ENCODE measurements around the gene LRBA.
A peak's percentile ranks its signal among the peaks of the same experiment; 100 is the strongest.
"Not testable (repeated sequence)": the region's sequence is repeated elsewhere in the genome, so short reads cannot be mapped to it uniquely, and the experiment has no call there.

LRBA gene

GRCh38 chr4:151021637-151022334, 6.7 kb upstream of the LRBA start:
- no peak for DNase-seq

- DNase-seq: peak; percentile 72
These were observed 619 bp upstream of the LRBA start for GRCh38 chr4:151015459-151016347.

GRCh38 chr4:151013944-151014343, 1.1 kb downstream of the LRBA start:
- DNase-seq: no peak

GRCh38 chr4:151013491-151013890, 1.6 kb downstream of the LRBA start:
- DNase-seq: no peak

- no peak for DNase-seq
These were observed 2.3 kb downstream of the LRBA start for GRCh38 chr4:151012820-151013219.

- DNase-seq: no peak
These were observed 2.7 kb downstream of the LRBA start for GRCh38 chr4:151012376-151012775.

- DNase-seq: no peak
These were observed 10.9 kb downstream of the LRBA start for GRCh38 chr4:151004222-151004621.

- DNase-seq: no peak
These were observed 14.2 kb downstream of the LRBA start for GRCh38 chr4:151000747-151001429.

GRCh38 chr4:150999086-150999485, 16.0 kb downstream of the LRBA start:
- peak; percentile 21 for DNase-seq

- peak; percentile 12 for DNase-seq
These were observed 17.9 kb downstream of the LRBA start for GRCh38 chr4:150997141-150997540.

GRCh38 chr4:150994721-150995120, 20.4 kb downstream of the LRBA start:
- DNase-seq: no peak

- DNase-seq: not testable (repeated sequence)
These were observed 21.5 kb downstream of the LRBA start for GRCh38 chr4:150993577-150993976.

GRCh38 chr4:150990993-150991392, 24.1 kb downstream of the LRBA start:
- DNase-seq: no peak

GRCh38 chr4:150990250-150990649, 24.8 kb downstream of the LRBA start:
- no peak for DNase-seq

- DNase-seq: no peak
These were observed 26.8 kb downstream of the LRBA start for GRCh38 chr4:150988238-150988637.

GRCh38 chr4:150987204-150987603, 27.9 kb downstream of the LRBA start:
- DNase-seq: no peak

GRCh38 chr4:150986085-150986484, 29.0 kb downstream of the LRBA start:
- DNase-seq: no peak

GRCh38 chr4:150983851-150984250, 31.2 kb downstream of the LRBA start:
- DNase-seq: no peak

- no peak for DNase-seq
These were observed 32.4 kb downstream of the LRBA start for GRCh38 chr4:150982557-150983233.

GRCh38 chr4:150978738-150979575, 36.1 kb downstream of the LRBA start:
- no peak for DNase-seq

GRCh38 chr4:150976478-150977118, 38.5 kb downstream of the LRBA start:
- DNase-seq: peak; percentile 28

- DNase-seq: no peak
These were observed 40.3 kb downstream of the LRBA start for GRCh38 chr4:150974750-150975149.
